Midbrain (tissue), 1 donor: Measurements from ENCODE around the gene SWSAP1.
"Not testable (repeated sequence)": the region's sequence is repeated elsewhere in the genome, so short reads cannot be mapped to it uniquely, and the experiment has no call there.

Experiments used
- DNase-seq: peaks from one replicate; lab custom pipeline; 2025; lab: John Stamatoyannopoulos, UW

The SWSAP1 gene, protein sequence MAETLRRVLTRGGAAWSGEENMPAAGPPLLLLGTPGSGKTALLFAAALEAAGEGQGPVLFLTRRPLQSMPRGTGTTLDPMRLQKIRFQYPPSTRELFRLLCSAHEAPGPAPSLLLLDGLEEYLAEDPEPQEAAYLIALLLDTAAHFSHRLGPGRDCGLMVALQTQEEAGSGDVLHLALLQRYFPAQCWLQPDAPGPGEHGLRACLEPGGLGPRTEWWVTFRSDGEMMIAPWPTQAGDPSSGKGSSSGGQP

DNA sequence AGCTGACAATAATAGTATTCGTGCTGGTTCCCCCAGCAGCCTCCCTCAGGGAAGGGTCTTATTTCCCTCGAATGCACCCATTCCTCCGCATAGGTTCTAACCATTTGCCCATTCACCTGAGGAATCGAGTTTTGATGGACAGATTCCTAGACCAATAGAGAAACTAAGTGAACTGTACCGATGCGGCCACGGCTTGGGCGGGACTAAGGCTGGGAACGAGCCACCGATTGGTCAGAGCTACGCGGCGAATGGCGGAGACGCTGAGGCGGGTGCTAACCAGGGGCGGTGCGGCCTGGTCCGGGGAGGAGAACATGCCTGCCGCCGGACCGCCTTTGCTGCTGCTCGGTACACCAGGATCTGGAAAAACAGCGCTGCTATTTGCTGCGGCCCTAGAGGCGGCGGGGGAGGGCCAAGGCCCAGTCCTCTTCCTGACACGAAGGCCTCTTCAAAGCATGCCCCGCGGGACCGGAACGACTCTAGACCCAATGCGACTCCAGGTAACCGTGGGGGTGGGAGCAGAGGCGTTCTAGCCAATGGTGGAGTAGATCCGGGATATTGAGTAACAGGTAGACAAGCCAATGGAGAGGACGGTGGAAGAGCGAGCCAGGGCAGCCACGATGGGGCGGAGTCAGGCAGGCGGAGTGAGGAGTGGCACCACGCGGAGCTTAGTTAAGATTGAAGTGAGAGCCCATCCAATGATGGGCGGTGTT is at the start of gene SWSAP1:
Gene SWSAP1 (plus strand): TSS at position 234 of the 710 bp plus-strand sequence. CDS start 15 bp downstream, at position 249.
- DNase-seq: peak; percentile 100

DNA sequence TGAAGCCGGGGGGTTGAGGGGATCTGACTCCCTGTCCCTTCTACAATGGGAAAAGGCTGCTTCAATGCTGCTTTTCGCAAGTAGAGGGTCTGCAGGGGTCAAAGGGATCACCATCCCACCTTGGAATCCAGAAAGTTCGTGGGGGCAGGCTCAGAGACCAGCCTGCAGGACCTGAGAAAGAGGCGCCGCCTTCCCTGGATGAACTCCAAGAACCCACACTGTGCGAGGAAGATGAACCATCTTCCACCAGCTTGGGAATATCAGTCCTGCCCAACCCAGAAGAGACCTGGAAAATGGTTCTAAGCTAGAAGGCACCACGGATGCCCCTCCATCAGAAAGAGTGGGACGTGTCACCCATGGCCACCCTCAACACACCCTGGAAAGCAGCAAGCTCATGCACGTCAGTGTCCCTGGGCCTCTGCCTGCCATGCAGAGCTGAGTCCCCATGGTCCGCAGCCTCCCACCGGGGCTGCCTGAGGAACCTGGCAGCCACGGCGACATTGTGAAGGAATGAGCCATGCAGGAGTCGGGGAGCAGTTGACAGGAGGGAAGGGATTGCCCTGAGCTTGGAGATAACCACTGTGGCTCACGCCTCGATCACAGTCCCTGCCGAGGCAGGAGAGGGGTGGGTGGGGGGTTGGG is 49.6 kb upstream of the SWSAP1 start:
- DNase-seq: no peak

DNA sequence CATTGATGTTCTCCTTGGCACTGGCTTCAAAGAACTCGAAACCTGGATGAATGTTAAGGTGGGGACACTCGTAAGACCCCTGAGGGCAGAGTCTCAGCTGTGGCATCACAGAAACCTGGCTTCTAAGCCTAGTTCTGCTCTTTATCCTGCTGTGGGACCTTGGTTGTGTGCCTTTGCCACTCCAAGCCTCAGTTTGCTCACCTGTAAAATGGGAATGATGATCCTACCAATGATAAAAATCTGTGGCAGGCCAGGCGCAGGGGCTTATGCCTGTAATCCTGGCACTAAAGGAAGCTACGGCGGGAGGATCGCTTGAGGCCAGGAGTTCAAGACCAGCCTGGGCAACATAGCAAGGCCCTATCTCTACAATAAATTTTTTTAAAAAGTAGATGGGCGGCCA is 48.9 kb upstream of the SWSAP1 start:
- no peak for DNase-seq

DNA sequence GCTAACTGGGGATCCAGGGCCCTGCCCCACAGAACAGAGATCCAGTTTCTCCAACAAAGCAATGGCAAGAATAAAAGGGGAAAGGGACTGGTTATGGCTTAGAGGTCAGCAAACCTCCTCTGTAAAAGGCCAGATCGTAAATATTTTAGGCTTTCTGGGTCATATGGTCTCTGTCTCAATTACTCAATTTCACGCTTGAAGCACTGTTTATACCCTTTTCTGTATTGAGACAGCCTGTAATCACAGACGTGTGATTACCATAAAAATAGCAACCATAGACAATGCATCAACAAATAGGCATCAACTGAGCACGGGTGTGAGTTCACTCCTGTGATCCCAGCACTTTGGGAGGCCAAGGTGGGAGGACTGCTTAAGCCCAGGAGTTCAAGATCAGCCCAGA is 44.3 kb upstream of the SWSAP1 start:
- DNase-seq: no peak

DNA sequence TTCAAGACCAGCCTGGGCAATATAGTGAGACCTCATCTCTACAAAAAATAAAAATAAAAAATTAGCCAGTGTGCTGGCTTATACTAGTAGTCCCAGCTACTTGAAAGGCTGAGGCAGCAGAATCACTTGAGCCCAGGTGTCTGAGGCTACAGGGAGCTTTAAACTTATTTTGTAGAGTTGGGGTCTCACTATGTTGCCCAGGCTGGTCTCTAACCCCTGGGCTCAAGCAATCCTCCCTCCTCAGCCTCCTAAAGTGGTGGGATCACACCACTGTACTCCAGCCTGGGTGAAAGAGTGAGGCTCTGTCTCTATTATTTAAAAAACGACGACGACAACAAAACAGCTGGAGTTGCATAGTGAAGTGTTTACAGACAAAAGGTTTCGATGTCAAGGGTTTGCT is 43.0 kb upstream of the SWSAP1 start:
- no peak for DNase-seq

DNA sequence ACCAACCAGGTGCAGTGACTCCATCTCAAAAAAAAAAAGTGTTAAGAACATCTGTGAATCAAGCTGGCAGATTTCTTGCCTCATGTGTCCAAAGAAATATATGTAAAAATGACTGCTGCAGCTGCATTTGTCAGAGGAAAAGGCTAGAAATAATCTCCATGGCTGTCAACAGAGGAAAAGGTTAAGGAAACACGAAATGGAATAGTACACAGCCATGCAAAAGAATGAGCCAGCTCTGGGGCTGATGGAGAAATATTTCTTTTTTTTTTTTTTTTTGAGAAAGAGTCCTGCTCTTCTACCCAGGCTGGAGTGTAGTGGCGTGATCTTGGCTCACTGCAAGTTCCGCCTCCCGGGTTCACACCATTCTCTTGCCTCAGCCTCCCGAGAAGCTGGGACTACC is 41.6 kb upstream of the SWSAP1 start:
- DNase-seq: no peak

DNA sequence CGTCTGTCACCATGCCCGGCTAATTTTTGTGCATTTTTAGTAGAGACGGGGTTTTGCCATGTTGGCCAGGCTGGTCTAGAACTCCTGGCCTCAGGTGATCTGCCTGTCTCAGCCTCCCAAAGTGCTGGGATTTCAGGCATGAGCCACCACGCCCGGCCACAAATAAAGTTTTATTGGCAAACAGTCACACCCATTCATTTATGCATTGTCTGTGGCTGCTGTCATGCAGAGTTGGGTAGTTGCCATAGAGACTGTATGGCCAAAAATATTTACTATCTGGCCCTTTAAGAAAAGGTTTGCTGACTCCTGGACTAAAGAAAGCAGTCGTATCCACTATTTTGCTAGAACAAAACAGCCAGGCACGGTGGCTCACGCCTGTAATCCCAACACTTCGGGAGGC is 40.6 kb upstream of the SWSAP1 start:
- not testable (repeated sequence) for DNase-seq

DNA sequence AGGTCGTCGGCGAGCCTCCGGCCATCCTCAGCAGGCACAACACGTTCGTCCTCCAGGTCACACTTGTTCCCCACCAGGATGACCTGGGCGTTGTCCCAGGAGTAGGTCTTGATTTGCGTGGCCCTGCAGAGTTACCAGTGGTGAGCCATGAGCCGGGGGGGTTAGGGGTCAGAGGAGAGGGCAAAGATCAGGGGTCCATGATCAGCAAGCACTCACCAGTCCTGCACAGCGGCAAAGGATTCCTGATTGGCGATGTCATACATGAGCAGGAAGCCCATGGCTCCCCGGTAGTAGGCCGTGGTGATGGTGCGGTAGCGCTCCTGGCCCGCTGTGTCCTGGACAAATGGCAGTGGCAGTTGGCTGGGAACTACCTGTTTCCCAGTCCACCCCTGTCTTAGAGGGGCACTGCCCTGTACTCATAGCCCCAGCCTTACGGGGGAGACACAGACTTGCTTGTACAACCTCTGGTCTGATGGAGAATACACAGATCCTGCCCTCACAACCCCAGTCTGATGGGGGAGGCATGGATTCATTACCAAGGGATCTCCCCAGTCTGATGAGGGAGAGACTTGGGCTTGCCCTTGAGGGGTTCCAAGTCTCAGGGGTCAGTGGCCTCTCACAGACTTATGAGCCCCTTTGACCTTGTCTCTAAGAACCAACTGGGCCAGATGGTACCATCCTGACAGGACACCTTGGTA is 38.9 kb upstream of the SWSAP1 start:
- DNase-seq: no peak

DNA sequence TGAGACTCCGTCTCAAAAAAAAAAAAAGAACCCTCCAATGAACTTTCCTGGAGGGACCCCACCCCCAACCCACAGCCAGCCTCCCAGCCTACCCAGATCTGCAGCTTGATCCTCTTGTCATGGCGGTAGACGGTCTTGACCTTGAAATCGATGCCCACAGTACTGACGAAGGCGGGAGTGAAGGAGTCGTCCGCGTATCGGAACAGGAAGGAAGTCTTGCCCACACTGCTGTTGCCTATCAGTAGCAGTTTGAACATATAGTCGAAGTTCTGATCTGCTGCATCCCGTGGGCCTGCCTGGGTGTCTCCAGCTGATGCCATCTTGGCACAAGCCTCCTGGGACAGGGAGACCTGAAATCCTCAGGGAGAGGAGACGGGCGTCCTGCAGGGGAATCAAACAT is 37.4 kb upstream of the SWSAP1 start:
- DNase-seq: no peak

DNA sequence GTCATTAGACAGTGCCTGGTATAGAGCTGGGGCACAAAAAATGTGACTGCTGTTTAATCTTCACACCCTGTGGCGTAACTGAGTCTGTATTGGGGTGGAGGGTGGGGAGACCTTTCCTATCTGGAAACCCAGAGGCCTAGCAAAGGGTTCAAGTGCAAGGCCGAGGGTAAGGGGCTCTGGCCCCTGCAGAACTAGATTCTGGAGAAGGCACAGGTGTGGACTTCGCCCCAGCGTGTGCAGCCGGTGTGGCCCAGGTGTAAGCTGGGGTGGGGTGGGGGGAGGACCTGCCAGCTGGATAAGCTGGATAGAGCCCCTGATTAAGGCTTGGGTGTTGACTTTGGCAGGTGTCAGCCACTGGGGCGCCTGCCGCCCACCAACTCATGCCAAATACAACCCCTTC is 36.3 kb upstream of the SWSAP1 start:
- no peak for DNase-seq

DNA sequence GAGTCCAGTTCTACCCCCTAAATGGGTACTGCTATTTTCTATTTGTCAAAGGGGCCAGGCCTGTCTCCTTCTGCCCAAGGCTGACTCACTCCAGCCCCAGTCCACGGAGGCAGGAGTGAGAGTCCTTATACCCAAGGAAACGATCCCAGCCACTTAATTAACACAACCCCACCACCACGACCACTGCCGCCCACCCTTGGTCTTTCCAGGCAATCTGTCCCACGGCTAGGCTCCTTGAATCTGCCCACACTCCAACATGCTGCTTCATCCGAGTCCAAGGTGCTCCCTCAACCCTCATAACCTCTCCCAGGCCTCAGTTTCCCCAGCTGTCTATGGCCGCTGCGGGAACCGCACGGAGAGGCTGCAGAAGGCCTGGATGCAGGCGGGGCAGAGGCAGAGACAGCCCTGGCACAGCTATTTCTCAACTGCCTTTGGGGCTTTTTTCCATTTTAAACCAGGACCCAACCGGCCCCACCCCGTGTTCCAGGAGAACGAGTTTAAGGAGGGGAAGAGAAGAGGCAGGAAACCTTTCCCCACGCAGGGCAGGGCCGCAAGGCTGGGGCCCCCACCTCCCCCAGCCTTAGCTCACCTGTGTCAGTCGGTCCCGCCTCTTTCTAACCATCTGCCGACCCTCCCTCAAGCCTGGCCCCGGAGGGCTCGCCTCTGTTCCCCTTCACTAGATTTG is 35.8 kb upstream of the SWSAP1 start:
- no peak for DNase-seq

DNA sequence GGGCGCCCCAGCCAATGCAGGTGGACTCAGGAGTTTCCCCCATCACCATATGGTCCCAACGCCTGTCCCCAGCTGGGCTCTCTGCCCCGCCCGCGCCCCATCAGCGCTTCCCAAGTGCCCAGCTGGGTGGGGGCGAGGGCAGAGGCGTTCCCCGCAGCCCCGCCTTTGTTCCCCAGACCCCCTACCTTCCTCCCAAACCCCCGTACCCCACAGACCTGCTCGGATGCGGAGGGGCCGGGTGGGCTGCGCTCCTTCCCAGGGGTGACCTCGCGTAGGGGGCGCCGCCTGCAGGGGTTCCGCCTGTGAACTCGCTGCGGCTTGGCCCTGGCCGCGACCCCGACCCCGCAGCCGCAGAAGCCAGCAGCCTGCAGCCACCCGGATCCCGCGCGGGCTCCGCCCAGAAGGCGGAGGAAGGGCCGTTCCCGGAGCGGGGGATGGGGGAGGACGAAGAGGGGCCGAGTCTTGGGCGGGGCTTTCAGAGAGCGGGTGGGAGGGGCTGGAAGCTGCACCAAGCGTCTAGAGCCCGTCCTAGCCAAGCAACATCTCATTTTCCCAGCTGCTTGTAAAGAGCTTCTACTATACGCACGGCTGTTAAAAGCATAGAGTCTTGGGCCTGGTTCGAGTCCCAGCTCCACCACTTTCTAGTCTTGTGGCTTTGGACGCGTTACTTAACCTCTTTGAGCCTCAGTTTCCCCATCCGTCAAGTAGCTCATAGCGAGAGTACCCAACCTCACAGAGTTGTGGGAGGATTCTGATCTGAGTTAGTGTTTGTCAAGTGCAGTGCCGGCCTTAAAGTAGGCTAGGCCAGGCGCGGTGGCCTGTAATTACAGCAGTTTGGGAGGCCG is 35.0 kb upstream of the SWSAP1 start, which contains the start of gene RAB3D:
Gene RAB3D (minus strand): TSS at position 404 of the 845 bp plus-strand sequence. CDS start 2,258 bp downstream, outside the sequence.
- peak; percentile 81 for DNase-seq

DNA sequence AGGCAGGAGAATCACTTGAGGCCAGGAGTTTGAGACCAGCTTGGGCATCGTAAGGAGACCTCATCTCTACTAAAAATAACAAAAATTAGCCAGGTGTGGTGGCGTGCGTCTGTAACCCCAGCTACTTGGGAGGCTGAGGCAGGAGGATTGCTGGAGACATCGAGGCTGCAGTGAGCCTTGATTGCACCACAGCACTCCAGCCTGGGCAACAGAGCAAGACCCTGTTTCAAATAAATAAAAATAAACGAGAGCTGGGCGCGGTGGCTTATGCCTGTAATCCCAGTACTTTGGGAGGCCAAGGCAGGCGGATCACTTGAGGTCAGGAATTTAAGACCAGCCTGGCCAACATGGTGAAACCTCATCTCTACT is 34.4 kb upstream of the SWSAP1 start:
- DNase-seq: not testable (repeated sequence)

DNA sequence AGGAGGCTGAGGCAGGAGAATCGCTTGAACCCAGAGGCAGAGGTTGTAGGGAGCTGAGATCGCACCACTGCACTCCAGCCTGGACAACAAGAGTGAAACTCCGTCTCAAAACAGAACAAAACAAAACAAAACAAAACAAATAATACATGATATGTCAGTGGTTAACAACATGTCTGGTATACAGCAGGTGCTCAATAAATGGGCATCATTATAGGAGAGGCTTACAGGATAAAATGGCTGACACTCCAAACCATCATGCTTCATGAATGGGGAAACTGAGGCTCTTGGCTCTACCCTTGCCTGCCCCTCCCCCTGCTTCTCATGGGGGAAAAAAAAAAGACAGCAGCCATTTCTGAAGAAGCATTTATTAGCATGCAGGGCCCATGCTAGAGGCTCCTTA is 32.0 kb upstream of the SWSAP1 start:
- DNase-seq: no peak

DNA sequence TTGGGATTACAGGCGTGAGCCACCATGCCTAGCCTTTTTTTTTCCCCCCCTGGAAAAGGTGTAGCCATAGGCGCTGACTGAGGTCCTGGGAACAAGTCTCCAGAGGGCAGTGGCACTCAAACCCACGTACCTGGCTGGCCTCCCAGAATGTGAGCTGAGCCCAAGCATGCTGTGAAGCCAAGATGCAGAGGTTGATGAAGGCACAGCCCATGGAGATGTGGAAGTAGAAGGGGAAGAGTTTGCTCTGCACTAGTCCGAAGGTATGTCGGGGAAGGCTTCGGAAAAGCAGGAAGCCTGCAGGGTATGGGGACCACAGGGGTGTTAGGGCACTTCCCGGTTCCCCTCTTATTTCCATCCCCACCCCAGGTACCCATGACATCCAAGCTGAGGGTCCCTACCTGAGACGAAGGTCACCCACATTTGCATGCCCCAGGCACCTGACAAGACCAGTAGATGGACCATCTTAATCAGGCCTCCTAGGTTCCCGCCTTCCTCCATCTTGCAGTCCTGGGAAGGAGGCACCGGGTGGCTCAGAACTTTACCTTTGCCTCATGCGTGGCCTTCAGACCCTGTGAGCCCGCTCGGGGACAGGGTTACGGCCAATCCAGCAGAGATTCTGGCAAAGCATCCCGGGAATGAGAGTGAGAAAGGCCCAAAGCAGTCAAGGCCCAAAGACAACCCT is 29.2 kb upstream of the SWSAP1 start:
- DNase-seq: no peak

DNA sequence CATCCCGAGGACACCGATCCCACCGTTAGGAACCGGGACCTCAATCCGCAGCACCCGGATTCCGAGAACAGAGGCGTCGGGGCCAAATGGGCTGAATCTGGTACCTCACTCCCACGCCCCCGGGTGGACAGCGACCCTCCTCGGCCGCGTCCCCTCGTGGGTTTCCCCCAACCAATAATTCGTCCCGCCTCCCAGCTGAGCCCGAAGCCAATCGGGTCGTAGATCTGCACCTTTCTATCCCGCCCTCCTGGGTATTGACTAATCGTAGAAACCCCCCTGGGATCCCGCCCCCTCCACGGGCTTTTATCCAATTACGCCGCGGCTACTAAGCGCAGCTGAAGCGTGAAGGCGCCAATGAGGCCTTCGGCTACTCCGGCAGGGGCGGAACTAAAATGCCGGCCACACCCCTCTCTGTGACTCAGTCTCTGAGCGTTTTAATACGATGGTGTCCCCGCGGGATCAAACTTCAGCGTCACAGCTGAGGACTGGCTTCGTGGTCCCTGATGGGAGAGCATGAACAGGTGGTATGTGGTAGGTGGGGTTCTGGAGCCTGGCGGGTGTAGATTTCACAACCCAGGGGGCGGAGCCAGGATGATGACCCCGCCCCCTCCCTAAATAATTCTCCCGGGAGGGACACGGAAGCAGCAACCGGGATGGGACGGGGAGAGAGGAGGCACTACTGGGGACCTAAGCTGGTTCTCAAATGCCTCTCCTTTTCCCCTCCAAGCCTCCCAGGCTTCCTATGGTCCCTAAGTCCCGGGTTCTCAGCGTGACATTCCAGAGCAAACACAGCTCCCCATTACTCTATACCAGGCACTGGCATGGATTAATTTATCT is 28.1 kb upstream of the SWSAP1 start, which contains the start of the genes CCDC159 and TMEM205:
Gene CCDC159 (plus strand): TSS at position 416 of the 837 bp plus-strand sequence. CDS start 88 bp downstream, at position 504.
Gene TMEM205 (minus strand): TSS at position 165 of the 837 bp plus-strand sequence. CDS start 649 bp downstream, outside the sequence.
- DNase-seq: peak; percentile 100

DNA sequence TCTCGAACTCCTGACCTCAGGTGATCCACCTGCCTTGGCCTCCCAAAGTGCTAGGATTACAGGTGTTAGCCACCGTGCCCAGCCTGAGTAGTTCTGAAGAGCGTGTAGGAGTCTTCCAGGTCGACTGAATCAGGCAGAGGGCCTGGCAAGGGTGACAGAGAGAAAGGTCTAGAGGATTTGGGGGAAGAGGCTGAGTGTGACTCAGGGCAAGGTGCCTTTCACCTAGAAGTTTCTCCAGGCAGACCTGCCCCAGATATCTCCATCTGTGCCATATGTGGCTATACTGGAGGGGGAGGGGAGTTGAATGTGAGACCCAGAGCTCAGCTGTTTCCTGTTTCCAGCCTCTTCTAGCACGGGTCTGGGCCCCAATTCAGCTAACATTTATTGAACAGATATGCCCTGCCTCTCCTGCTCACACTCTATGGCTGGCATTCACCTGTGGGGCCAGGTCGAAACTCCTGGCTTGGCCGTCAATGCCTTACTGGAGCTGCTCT is 26.9 kb upstream of the SWSAP1 start:
- DNase-seq: no peak

DNA sequence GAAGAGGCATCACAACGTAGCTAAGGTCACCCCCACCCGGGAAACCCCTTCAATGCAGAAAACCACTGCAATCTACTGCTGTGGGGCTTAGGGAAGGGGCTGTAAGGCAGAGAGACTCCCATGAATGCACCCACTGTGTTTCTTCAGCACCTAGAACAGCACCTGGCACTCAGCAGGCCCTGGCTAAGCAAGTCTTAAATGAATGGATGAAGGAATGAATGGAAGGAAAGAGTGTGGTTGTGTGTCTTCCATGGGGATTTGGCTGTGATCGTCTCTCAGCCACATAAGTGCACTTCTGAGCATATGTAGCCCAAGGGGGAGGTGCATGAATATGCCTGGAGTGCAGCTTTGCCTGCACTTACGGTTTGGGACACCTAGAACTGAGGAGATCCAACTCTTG is 25.3 kb upstream of the SWSAP1 start:
- DNase-seq: no peak

DNA sequence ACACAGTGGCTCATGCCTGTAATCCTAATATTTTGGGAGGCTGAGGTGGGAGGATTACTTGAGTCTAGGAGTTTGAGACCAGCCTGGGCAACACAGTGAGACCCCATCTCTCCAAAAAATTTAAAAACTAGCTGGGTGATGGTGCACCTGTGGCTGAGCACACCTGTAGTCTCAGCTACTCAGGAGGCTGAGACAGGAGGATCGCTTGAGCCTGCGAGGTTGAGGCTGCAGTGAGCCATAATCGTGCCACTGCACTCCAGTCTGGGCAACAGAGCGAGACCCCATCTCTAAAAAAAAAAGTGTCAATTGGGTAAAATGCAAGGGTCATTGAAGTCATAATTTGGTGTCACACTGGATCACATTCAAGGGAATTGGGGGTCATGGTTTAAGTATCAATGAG is 20.4 kb upstream of the SWSAP1 start:
- not testable (repeated sequence) for DNase-seq
